Esophagus (tissue), 2 donors: ENCODE results near the gene GMPR. TPM values are rescaled to one million over a fixed set of nuclear protein-coding genes. Genes with fewer than 3 reads are reported as not detected.

Experiments
- H3K27ac ChIP-seq, 2 donors: one replicate each; pipeline ENCODE4 v1.5.1; 2013; ENCODE audit warnings: low read depth in 2 of 2, mild to moderate bottlenecking in 2 of 2, inconsistent platforms in 1 of 2, low read length in 1 of 2, moderate library complexity in 1 of 2
- H3K27me3 ChIP-seq, 2 donors: one replicate each; pipeline ENCODE4 v1.6.1; 2013; ENCODE audit warnings: low read length in 2 of 2, control low read depth in 1 of 2, mild to moderate bottlenecking in 1 of 2; ENCODE audit not compliant: insufficient read depth in 2 of 2, control insufficient read depth in 1 of 2
- H3K36me3 ChIP-seq, 2 donors: one replicate each; pipeline ENCODE4 v1.6.1; 2013; ENCODE audit warnings: low read length in 1 of 2; ENCODE audit not compliant: control insufficient read depth in 2 of 2, insufficient read depth in 2 of 2
- H3K4me1 ChIP-seq, 2 donors: one replicate each; pipeline ENCODE4 v1.6.1; 2013; ENCODE audit warnings: low read length in 1 of 2; ENCODE audit not compliant: control insufficient read depth in 2 of 2, insufficient read depth in 2 of 2
- H3K4me3 ChIP-seq, 2 donors: one replicate each; pipeline ENCODE4 v1.5.1; 2013; ENCODE audit warnings: low read length in 2 of 2, mild to moderate bottlenecking in 2 of 2, low read depth in 1 of 2, moderate library complexity in 1 of 2
- H3K9me3 ChIP-seq, 2 donors: one replicate each; pipeline ENCODE4 v1.6.1; 2013; ENCODE audit warnings: mild to moderate bottlenecking in 2 of 2, low read depth in 1 of 2, low read length in 1 of 2, moderate library complexity in 1 of 2; ENCODE audit not compliant: control insufficient read depth in 2 of 2, insufficient read depth in 1 of 2
- WGBS, 2 donors: extraction: QIAGEN DNeasy Blood & Tissue Kit; methylation state at CpG; one replicate each; pipeline ENCODE4 v1.1.7; 2013; 5-methylcytosine and 5-hydroxymethylcytosine counted together
- polyA plus RNA-seq, 2 donors: library from polyadenylated mRNA; stranded (reverse); fragments of 200-250 nt; gene quantifications; one replicate each; pipeline ENCODE4 v1.2.3, GENCODE V29; 2013
- donor health status: healthy with polysubstance abuse.
- donor health status: Bipolar disorder and iron deficiency.

GMPR gene
- polyA plus RNA-seq, 2 donors = 1.9 to 2.5 TPM

DNA sequence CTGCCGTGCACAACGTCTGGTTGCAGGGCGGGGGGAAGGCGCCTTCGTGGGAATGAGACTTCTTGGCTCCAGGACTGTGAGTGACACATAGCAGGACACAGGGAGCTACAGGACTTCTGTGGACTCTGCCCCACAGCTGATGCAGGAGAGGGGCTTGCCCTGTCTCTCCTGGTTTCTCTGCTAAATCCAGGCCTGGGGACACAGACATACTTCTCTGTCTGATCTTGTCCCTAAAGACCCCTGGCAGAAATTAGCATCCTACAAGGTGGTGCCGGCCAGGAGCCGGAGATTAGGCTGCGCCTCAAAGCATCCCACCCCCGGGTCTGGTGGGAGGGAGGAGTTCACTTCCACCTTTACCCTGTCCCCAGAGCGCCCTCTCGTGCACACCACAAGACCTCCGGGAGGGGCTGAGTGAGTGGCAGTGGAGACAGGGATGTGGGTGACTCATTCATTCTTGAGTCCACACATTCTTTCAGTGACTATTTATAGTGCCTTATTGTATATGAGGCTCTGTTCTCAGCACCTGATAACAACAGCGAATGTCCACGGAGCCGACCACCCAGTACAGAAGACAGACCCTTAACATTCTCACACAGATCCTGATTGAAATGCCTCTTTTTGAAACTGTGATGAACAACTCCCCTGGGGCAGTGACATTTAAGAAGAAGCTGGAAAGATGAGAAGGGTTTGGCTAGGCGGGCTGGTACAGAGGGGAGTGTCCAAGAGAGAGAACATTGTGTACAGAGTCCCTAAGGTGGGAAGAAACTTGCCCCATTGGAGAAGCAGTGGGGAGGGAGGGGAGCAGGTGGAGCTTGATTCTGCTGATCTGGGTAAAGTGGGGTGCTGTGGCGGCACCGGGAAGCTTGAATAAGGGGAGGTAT lies 39.0 kb downstream of the GMPR start:
- H3K4me1 ChIP-seq = peaks cover 0 to 10% of the 10 kb centered on the region in 2 donors
- WGBS, 2 donors = 50 to 55% methylated on average over 18 of the region's 18 CpGs
- H3K9me3 ChIP-seq = no peaks in the 10 kb centered on the region
- H3K4me3 ChIP-seq = no peak overlapping the region
- H3K27ac ChIP-seq = no peak overlapping the region
- H3K27me3 ChIP-seq = no peaks in the 10 kb centered on the region
- no peaks in the 10 kb centered on the region for H3K36me3 ChIP-seq

- H3K27ac ChIP-seq = no peak overlapping the region
- no peaks in the 10 kb centered on the region for H3K36me3 ChIP-seq
- no peaks in the 10 kb centered on the region for H3K9me3 ChIP-seq
- peaks cover 0 to 10% of the 10 kb centered on the region in 2 donors for H3K4me1 ChIP-seq
- H3K4me3 ChIP-seq = no peak overlapping the region
- H3K27me3 ChIP-seq = no peaks in the 10 kb centered on the region
- WGBS, 2 donors = 75 to 80% methylated on average over 10 of the region's 10 CpGs
Observed at GRCh38 chr6:16278048-16278724, 39.8 kb downstream of the GMPR start.

- Histone ChIP-seq H3K27ac (no peak overlapping the region), H3K9me3 (no peaks in the 10 kb centered on the region), H3K36me3 (no peaks in the 10 kb centered on the region), H3K27me3 (no peaks in the 10 kb centered on the region), H3K4me3 (no peak overlapping the region), H3K4me1 (peaks cover 0 to 10% of the 10 kb centered on the region in 2 donors)
- WGBS, 2 donors = 92 to 94% methylated on average over 9 of the region's 9 CpGs
Observed at GRCh38 chr6:16278750-16279149, 40.4 kb downstream of the GMPR start.

DNA sequence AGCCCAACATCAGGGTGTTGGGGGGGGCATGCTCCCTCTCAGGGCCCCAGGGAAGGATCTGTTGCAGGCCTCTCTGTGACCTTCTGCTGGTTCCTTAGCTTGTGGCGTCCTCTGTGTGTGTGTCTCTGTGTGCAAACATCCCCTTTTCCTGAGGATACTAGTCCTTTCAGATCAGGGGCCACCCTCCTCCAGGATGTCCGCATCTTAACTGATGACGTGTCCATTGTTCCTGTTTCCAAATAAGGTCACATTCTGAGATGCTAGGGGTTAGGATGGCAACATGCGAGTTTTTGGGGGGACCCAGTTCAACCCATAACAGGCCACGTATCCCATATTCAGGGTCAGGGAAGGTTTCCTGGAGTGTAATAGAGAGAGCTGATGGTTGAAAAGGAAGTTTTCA lies 40.9 kb downstream of the GMPR start:
- no peak overlapping the region for H3K27ac ChIP-seq
- H3K4me3 ChIP-seq = no peak overlapping the region
- peaks cover 0 to 10% of the 10 kb centered on the region in 2 donors for H3K4me1 ChIP-seq
- no peaks in the 10 kb centered on the region for H3K27me3 ChIP-seq
- H3K36me3 ChIP-seq = no peaks in the 10 kb centered on the region
- H3K9me3 ChIP-seq = no peaks in the 10 kb centered on the region
- 87 to 94% methylated on average over 5 of the region's 5 CpGs for WGBS, 2 donors

GRCh38 chr6:16282370-16282769 lies 44.0 kb downstream of the GMPR start:
- Histone ChIP-seq H3K4me1 (peaks cover 0 to 10% of the 10 kb centered on the region in 2 donors), H3K27me3 (no peaks in the 10 kb centered on the region), H3K36me3 (no peaks in the 10 kb centered on the region), H3K27ac (no peak overlapping the region), H3K4me3 (no peak overlapping the region), H3K9me3 (no peaks in the 10 kb centered on the region)
- WGBS, 2 donors = 89 to 94% methylated on average over 4 of the region's 4 CpGs

- H3K27me3 ChIP-seq = no peaks in the 10 kb centered on the region
- WGBS, 2 donors = 91 to 94% methylated on average over 14 of the region's 14 CpGs
- H3K9me3 ChIP-seq = no peaks in the 10 kb centered on the region
- no peak overlapping the region for H3K27ac ChIP-seq
- H3K36me3 ChIP-seq = no peaks in the 10 kb centered on the region
- H3K4me1 ChIP-seq = no peaks in the 10 kb centered on the region
- H3K4me3 ChIP-seq = no peak overlapping the region
Observed at GRCh38 chr6:16284472-16284871, 46.1 kb downstream of the GMPR start.

DNA sequence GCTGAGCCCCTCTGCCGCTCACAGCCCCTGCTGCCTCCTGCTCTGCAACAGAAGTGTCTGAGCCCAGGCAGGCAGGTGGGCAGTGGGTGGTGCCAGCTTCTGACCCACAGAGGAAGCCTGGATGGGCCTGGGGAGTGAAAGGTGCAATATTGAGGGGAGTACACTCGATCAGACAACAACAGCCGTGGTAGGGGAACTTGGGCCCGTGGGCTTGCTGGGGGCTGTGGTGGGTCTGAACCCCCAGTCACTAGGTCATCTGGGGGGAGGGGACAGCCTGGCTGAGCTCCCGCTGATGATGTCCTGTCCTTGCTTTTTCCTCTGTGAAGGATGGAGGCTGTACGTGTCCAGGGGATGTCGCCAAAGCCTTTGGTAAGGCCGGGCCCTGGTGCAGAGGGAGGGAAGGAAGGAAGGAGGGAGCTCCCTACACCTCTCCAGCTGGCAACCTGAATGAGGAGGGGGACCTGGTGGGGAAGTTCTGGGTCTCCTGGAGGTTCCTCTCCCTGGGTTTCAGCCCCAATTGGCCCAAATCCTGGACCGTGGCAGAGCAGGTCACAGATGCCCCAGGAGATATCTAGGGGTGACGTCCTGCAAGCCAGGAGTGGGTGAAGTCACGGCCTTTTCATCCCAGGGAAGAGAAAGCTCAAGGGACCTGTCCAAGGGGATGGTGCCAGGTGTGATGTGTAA lies 47.2 kb downstream of the GMPR start:
- no peaks in the 10 kb centered on the region for H3K27me3 ChIP-seq
- WGBS, 2 donors = 90% methylated on average over 11 of the region's 11 CpGs
- H3K4me1 ChIP-seq = no peaks in the 10 kb centered on the region

GRCh38 chr6:16286151-16286522 lies 47.8 kb downstream of the GMPR start:
- Histone ChIP-seq H3K4me3 (no peak overlapping the region), H3K4me1 (no peaks in the 10 kb centered on the region), H3K27ac (no peak overlapping the region), H3K36me3 (no peaks in the 10 kb centered on the region), H3K9me3 (no peaks in the 10 kb centered on the region), H3K27me3 (no peaks in the 10 kb centered on the region)
- 54 to 62% methylated on average over 15 of the region's 15 CpGs for WGBS, 2 donors

More for the DNA sequence above, 47.2 kb downstream of the GMPR start:
- Histone ChIP-seq H3K27ac (no peak overlapping the region), H3K36me3 (no peaks in the 10 kb centered on the region), H3K4me3 (no peak overlapping the region), H3K9me3 (no peaks in the 10 kb centered on the region)

DNA sequence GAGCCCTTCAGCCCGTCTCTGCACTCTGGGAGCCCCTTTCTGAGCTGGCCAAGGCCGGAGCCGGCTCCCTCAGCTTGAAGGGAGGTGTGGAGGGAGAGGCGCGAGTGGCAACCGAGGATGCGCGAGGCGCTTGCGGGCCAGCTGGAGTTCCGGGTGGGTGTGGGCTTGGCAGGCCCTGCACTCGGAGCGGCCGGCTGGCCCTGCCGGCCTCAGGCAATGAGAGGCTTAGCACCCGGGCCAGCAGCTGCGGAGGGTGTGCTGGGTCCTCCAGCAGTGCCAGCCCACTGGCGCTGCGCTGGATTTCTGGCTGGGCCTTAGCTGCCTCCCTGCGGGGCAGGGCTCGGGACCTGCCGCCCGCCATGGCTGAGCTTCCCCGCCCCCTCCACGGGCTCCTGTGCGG lies 49.8 kb downstream of the GMPR start:
- no peak overlapping the region for H3K4me3 ChIP-seq
- H3K9me3 ChIP-seq = no peaks in the 10 kb centered on the region
- H3K4me1 ChIP-seq = no peaks in the 10 kb centered on the region
- 93 to 95% methylated on average over 23 to 26 of the region's 26 CpGs for WGBS, 2 donors
- no peaks in the 10 kb centered on the region for H3K36me3 ChIP-seq
- H3K27ac ChIP-seq = no peak overlapping the region
- H3K27me3 ChIP-seq = no peaks in the 10 kb centered on the region
